GM12874 (cell line): Measurements from ENCODE around the gene IL32.

Source experiments
- TF ChIP-seq, protein P1 (sequence below): IDR thresholded peaks from 2 replicates; pipeline ENCODE4 v1.5.1; 2011; ENCODE audit warnings: low read depth, mild to moderate bottlenecking, control low read depth, low read length, moderate library complexity; ENCODE audit not compliant: insufficient read depth

IL32 gene

DNA sequence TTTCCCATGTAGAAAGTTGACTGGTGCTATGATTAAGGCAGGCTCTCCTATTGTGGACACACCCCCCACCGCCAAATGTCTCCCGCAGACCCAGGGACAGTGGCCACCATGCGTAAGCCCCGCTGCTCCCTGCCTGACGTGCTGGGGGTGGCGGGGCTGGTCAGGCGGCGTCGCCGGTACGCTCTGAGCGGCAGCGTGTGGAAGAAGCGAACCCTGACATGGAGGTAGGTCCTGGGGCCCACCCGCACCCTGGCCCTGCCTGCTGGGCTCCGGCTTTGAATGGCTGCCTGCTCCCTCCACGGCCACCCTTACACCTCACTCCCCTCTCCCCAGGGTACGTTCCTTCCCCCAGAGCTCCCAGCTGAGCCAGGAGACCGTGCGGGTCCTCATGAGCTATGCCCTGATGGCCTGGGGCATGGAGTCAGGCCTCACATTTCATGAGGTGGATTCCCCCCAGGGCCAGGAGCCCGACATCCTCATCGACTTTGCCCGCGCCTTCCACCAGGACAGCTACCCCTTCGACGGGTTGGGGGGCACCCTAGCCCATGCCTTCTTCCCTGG is 15.4 kb upstream of the IL32 start:
- TF ChIP-seq, protein P1, sequence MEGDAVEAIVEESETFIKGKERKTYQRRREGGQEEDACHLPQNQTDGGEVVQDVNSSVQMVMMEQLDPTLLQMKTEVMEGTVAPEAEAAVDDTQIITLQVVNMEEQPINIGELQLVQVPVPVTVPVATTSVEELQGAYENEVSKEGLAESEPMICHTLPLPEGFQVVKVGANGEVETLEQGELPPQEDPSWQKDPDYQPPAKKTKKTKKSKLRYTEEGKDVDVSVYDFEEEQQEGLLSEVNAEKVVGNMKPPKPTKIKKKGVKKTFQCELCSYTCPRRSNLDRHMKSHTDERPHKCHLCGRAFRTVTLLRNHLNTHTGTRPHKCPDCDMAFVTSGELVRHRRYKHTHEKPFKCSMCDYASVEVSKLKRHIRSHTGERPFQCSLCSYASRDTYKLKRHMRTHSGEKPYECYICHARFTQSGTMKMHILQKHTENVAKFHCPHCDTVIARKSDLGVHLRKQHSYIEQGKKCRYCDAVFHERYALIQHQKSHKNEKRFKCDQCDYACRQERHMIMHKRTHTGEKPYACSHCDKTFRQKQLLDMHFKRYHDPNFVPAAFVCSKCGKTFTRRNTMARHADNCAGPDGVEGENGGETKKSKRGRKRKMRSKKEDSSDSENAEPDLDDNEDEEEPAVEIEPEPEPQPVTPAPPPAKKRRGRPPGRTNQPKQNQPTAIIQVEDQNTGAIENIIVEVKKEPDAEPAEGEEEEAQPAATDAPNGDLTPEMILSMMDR, result no peak

DNA sequence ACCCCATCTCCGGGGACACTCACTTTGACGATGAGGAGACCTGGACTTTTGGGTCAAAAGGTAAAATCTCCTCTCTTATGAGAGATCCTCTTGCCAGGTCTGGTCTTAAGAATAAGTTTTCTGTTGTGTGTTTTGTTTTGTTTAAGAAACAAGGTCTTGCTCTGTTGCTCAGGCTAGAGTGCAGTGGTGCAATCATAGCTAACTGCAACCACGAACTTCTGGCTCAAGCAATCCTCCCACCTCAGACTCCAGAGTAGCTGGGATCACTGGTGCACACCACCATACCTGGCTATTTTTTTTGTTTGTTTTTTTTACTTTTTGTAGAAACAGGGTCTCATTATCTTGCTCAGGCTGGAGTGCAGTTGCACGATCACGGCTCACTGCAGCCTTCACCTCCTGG is 15.0 kb upstream of the IL32 start:
- TF ChIP-seq, protein P1, result no peak

DNA sequence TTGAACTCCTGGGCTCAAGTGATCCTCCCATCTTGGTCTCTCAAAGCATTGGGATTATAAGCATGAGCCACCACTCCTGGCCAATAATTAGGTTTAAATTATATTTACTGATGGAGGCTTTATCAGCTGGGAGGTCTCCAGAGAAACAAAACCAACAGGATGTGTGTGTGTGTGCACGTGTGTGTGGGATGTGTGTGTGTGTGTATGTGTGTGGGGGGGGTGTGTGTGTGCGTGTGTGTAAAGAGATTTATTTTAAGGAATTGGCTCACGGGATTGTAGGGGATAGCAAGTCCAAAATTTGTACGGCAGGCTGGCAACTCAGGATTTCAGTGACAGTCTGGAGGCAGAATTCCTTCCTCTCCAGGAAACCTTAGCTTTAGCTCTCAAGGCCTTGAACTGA is 14.4 kb upstream of the IL32 start:
- TF ChIP-seq, protein P1, result no peak

DNA sequence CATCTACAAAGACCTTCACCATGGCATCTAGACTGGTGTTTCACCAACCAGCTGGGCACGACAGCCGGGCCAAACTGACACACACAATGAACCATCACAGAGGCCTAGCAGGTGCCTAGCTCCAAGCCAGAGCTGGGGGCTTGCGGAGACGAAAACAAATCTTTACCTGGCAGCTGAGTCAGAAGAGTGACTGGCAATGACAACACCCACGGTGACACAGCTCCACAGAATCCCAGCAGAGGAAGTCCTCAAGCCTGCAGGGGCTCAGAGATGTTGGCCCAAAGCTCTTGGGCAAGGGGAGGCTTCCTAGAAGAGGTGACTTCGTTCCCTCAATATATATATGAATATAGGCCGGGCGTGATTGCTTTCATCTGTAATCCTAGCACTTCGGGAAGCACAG is 13.9 kb upstream of the IL32 start:
- TF ChIP-seq, protein P1, result no peak

DNA sequence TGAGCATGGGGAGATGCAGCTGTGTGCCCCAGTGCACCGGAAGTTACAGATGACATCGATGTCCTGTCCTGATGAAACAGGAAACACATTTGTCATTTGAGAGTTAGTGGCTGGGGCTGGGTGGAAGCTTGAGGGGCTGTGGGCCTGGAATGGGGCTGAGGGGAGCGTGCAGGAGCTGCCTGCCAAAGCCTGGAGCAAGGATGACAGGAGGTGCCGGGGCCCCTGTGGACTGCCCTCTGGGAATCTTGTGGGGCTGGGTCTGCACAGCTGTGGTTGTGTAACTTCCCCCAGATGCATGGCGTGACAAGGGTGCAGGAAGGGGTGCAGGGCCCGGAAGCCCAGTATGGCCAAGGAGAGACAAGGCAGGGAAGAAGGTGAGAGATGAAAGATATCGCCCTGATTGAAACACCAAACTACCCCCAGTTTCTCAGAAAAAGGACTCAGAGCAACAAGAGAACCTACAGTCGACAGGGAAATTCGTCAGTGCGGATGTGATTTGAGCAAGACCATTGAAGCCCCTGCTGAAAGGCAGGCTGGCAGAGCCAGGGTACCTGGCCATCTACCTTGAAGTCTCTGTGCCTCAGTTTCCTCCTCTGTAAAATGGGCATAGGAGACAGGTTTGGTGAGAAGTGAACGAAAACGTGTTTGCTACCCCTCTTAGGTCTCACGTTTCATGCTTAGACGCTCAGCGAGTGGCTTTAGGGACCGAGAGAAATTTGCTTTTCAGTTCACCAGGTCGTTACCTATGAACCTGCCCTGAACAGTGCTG is 10.3 kb upstream of the IL32 start:
- TF ChIP-seq, protein P1, result no peak

DNA sequence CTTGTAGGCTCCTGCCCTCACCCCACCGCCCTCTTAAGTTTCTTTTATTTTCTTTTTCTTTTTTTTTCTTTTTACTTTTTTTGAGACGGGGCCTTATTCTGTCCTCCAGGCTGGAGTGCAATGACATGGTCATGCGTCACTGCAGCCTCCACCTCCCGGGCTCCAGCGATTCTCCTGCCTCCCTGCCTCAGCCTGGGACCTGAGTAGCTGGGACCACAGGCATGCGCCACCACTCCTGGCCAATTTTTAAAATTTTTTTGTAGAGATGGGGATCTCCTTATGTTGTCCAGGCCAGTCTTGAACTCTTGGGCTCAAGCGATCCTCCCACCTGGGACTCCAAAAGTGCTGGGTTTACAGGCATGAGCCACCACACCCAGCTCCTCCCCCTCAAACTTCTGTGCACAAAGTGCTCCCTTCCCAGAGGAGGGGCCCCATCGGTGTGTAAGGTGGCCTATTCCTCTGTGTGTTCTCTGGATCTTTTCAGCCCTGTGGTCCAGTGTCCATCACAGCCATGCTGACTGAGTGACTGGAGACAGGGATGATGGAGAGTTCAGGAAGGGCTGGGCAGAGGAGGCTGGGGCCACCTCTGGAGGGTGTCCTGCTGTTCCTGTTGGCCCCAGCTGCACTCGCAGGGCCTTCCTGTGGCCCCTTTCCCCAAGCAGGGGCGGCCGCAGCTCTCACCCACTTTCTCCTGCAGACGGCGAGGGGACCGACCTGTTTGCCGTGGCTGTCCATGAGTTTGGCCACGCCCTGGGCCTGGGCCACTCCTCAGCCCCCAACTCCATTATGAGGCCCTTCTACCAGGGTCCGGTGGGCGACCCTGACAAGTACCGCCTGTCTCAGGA is 8.9 kb upstream of the IL32 start:
- TF ChIP-seq, protein P1, result no peak
